ENCODE measurements around the gene ZNF77.

DNA sequence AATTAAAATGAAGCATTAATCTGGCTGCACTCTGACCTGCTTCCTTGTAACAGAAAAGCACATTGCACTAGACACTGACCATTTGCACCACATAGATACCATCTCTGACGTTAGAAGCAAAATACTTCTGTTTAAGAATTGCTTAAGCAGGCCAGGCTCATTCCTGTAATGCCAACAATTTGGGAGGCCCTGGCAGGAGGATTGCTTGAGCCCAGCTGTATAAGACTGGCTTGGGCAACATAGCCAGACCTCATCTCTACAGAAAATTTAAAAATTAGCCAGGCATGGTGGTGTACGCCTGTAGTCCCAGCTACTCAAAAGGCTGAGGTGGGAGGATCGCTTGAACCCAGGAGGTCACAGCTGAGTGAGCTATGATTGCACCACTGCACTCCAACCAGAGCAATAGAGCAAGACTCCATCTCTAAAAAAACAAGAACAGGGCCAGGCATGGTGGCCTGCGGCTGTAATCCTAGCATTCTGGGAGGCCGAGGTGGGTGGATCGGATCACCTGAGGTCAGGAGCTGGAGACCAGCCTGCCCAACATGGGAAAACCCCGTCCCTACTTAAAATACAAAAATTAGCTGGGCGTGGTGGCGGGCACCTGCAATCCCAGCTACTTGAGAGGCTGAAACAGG lies 25.5 kb upstream of the ZNF77 start:
- no peak for TF ChIP-seq ZNF121 (tag by site-specific recombination; IDR thresholded peaks at IDR 0.05)
- TF ChIP-seq, protein P1, sequence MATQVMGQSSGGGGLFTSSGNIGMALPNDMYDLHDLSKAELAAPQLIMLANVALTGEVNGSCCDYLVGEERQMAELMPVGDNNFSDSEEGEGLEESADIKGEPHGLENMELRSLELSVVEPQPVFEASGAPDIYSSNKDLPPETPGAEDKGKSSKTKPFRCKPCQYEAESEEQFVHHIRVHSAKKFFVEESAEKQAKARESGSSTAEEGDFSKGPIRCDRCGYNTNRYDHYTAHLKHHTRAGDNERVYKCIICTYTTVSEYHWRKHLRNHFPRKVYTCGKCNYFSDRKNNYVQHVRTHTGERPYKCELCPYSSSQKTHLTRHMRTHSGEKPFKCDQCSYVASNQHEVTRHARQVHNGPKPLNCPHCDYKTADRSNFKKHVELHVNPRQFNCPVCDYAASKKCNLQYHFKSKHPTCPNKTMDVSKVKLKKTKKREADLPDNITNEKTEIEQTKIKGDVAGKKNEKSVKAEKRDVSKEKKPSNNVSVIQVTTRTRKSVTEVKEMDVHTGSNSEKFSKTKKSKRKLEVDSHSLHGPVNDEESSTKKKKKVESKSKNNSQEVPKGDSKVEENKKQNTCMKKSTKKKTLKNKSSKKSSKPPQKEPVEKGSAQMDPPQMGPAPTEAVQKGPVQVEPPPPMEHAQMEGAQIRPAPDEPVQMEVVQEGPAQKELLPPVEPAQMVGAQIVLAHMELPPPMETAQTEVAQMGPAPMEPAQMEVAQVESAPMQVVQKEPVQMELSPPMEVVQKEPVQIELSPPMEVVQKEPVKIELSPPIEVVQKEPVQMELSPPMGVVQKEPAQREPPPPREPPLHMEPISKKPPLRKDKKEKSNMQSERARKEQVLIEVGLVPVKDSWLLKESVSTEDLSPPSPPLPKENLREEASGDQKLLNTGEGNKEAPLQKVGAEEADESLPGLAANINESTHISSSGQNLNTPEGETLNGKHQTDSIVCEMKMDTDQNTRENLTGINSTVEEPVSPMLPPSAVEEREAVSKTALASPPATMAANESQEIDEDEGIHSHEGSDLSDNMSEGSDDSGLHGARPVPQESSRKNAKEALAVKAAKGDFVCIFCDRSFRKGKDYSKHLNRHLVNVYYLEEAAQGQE (tag by site-specific recombination; IDR thresholded peaks at IDR 0.05) = no peak
- TF ChIP-seq, protein P2, sequence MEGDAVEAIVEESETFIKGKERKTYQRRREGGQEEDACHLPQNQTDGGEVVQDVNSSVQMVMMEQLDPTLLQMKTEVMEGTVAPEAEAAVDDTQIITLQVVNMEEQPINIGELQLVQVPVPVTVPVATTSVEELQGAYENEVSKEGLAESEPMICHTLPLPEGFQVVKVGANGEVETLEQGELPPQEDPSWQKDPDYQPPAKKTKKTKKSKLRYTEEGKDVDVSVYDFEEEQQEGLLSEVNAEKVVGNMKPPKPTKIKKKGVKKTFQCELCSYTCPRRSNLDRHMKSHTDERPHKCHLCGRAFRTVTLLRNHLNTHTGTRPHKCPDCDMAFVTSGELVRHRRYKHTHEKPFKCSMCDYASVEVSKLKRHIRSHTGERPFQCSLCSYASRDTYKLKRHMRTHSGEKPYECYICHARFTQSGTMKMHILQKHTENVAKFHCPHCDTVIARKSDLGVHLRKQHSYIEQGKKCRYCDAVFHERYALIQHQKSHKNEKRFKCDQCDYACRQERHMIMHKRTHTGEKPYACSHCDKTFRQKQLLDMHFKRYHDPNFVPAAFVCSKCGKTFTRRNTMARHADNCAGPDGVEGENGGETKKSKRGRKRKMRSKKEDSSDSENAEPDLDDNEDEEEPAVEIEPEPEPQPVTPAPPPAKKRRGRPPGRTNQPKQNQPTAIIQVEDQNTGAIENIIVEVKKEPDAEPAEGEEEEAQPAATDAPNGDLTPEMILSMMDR (tag by site-specific recombination; IDR thresholded peaks at IDR 0.05) = no peak
- TF ChIP-seq ZSCAN16 (tag by site-specific recombination; IDR thresholded peaks at IDR 0.05) = no peak
- TF ChIP-seq ZNF394 (tag by site-specific recombination; IDR thresholded peaks at IDR 0.05; ENCODE audit: borderline replicate concordance) = no peak
- no peak for TF ChIP-seq ZNF324 (tag by site-specific recombination; IDR thresholded peaks at IDR 0.05)
- TF ChIP-seq, protein P3, sequence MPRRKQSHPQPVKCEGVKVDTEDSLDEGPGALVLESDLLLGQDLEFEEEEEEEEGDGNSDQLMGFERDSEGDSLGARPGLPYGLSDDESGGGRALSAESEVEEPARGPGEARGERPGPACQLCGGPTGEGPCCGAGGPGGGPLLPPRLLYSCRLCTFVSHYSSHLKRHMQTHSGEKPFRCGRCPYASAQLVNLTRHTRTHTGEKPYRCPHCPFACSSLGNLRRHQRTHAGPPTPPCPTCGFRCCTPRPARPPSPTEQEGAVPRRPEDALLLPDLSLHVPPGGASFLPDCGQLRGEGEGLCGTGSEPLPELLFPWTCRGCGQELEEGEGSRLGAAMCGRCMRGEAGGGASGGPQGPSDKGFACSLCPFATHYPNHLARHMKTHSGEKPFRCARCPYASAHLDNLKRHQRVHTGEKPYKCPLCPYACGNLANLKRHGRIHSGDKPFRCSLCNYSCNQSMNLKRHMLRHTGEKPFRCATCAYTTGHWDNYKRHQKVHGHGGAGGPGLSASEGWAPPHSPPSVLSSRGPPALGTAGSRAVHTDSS (tag by site-specific recombination; IDR thresholded peaks at IDR 0.05) = no peak

All from HEK293 (cell line).